Endothelial cell (in vitro differentiated cells): Measurements from ENCODE around the gene RASGEF1C. TPM values are rescaled to one million over a fixed set of nuclear protein-coding genes. Genes with fewer than 3 reads are reported as not detected.

Source experiments
- DNase-seq: peaks from one replicate; pipeline ENCODE4 v3.0.0; 2021; ENCODE audit warnings: low spot score
- H3K27ac Mint-ChIP-seq: one replicate; pipeline ENCODE4 v1.8.0; 2021; ENCODE audit warnings: mixed read lengths, inconsistent platforms; ENCODE audit not compliant: unreplicated experiment
- H3K27me3 Mint-ChIP-seq: one replicate; pipeline ENCODE4 v1.8.0; 2021; ENCODE audit warnings: mild to moderate bottlenecking, moderate library complexity, mixed read lengths, inconsistent platforms; ENCODE audit not compliant: unreplicated experiment
- H3K36me3 Mint-ChIP-seq: one replicate; pipeline ENCODE4 v1.8.0; 2021; ENCODE audit warnings: mild to moderate bottlenecking, low read depth, mixed read lengths, inconsistent platforms; ENCODE audit not compliant: unreplicated experiment
- H3K4me1 Mint-ChIP-seq: one replicate; pipeline ENCODE4 v1.8.0; 2021; ENCODE audit warnings: mild to moderate bottlenecking, mixed read lengths, inconsistent platforms; ENCODE audit not compliant: unreplicated experiment
- H3K4me3 Mint-ChIP-seq: one replicate; pipeline ENCODE4 v1.8.0; 2021; ENCODE audit warnings: mild to moderate bottlenecking, mixed read lengths, inconsistent platforms; ENCODE audit not compliant: unreplicated experiment
- H3K9me3 Mint-ChIP-seq: one replicate; pipeline ENCODE4 v1.8.0; 2021; ENCODE audit warnings: mixed read lengths, inconsistent platforms; ENCODE audit not compliant: unreplicated experiment
- CTCF ChIP-seq: fragments of 200-600 bp; sonication (generic); IDR thresholded peaks from one replicate; pipeline ENCODE4 v1.5.0; 2021; ENCODE audit warnings: antibody characterized with exemption; ENCODE audit not compliant: unreplicated experiment
- total RNA-seq: library from RNA; stranded (reverse); fragmentation: NEBNext Ultra II Directional; extraction: Animal tissue kit (Norgen Biotek cat#: 25700); gene quantifications from one replicate; pipeline ENCODE4 v1.2.1, GENCODE V29; 2021; ENCODE audit not compliant: unreplicated experiment

RASGEF1C gene
- total RNA-seq, 1 donor from 2014 or later: 0.64 TPM

- Mint-ChIP-seq H3K36me3 (peaks cover 9% of the 10 kb centered on the region), H3K4me1 (peaks cover 3% of the 10 kb centered on the region), H3K9me3 (no peaks in the 10 kb centered on the region), H3K27me3 (peaks cover 10% of the 10 kb centered on the region), H3K4me3 (peak overlapping the region; percentile 20), H3K27ac (no peak overlapping the region)
- DNase-seq: no peak
- TF ChIP-seq CTCF: no peak
Observed at GRCh38 chr5:180075703-180076102, 133.3 kb downstream of the RASGEF1C start.

GRCh38 chr5:180074462-180074861, 134.5 kb downstream of the RASGEF1C start:
- Mint-ChIP-seq H3K9me3 (no peaks in the 10 kb centered on the region), H3K27me3 (peaks cover 12% of the 10 kb centered on the region), H3K36me3 (peaks cover 11% of the 10 kb centered on the region), H3K27ac (no peak overlapping the region), H3K4me3 (no peak overlapping the region), H3K4me1 (peaks cover 13% of the 10 kb centered on the region)
- no peak for DNase-seq
- no peak for TF ChIP-seq CTCF

DNA sequence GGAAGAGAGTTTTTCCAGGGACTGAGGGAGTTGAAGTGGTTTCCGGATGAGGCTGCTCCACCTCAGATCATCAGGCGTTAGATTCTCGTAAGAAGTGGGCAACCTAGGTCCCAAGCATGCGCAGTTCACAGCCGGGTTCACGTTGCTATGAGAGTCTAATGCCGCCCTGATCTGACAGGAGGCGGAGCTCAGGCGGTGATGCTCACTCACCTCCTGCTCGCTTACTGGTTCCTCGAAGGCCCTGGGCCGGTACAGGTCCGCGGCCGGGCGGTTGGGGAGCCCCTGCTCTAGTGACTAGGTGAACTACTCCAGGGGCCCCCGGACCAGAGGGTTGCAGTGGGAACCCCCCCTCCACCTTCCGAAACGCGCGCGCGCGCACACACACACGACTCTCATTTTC, 136.5 kb downstream of the RASGEF1C start:
- H3K4me1 Mint-ChIP-seq: peaks cover 20% of the 10 kb centered on the region
- DNase-seq: no peak
- peaks cover 12% of the 10 kb centered on the region for H3K27me3 Mint-ChIP-seq
- no peaks in the 10 kb centered on the region for H3K9me3 Mint-ChIP-seq
- no peak overlapping the region for H3K27ac Mint-ChIP-seq
- peak overlapping the region; percentile 85 for H3K4me3 Mint-ChIP-seq
- H3K36me3 Mint-ChIP-seq: peaks cover 8% of the 10 kb centered on the region
- TF ChIP-seq CTCF: no peak

DNA sequence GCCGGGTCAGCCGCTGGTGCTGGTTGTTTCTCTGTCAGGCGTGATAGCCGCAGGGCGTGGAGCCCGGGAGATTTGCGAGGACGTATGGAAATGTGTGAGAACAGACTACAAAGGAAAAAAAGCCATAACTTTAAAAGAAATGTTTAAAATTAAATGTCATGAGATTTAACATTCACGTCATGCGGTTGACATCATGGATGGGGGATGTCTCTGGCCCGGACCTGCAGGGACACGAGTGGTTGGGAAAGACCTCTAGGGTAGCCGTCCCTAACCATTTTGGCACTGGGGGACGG, 136.8 kb downstream of the RASGEF1C start:
- peaks cover 8% of the 10 kb centered on the region for H3K36me3 Mint-ChIP-seq
- H3K27me3 Mint-ChIP-seq: peaks cover 12% of the 10 kb centered on the region
- H3K4me3 Mint-ChIP-seq: peak overlapping the region; percentile 85
- no peak overlapping the region for H3K27ac Mint-ChIP-seq
- peaks cover 20% of the 10 kb centered on the region for H3K4me1 Mint-ChIP-seq
- no peak for DNase-seq
- no peaks in the 10 kb centered on the region for H3K9me3 Mint-ChIP-seq
- no peak for TF ChIP-seq CTCF

DNA sequence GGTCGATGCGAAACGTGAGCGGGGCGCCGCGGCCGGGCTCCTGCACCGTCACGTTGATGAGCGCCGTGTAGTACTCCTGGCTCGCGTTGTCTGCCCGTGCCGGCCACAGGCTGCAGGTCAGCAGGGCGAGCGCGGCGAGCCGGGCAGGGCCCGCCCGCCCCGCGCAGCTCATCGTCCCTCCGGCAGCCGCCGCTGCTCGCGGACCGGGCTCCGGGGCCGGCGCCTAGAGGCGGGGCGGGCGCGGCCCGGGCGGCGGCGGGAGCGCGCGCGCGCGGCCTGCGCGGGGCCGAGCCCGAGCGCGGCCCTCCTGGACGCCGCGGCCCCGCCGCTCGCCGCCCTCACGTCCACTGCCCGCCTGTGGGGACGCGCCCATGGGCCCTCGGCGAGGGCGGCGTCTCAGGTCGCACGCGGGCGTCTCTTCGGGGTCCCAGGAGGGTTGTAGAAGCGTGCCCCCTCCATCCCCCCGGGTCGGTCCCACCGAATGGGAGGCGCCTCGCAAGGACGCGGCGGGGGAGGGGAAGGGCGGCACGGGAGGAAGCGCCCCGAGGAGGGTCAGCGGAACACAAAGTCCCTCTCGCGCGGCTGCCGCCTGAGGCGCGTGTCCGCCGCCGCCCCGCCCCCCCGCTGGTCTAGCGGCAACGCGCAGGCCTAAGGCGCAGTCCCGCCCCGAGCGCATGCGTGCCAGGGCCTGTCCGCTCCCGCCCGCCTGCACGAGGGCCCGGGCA, 137.3 kb downstream of the RASGEF1C start, which contains the start of gene RNF130:
RNF130 (minus strand) TSS at position 229 of the 725 bp plus-strand sequence; CDS start at position 172, 57 bp downstream.
- peaks cover 20% of the 10 kb centered on the region for H3K4me1 Mint-ChIP-seq
- no peak for TF ChIP-seq CTCF
- peak within 1 kb of the TSS; percentile 67 for H3K27ac Mint-ChIP-seq
- H3K36me3 Mint-ChIP-seq: peaks cover 8% of the 10 kb centered on the region
- H3K9me3 Mint-ChIP-seq: no peaks in the 10 kb centered on the region
- H3K27me3 Mint-ChIP-seq: peaks cover 12% of the 10 kb centered on the region
- peak; percentile 98 for DNase-seq
- peak within 1 kb of the TSS; percentile 98 for H3K4me3 Mint-ChIP-seq
